ENCODE measurements around the gene SNAP47.

SNAP47 gene

DNA sequence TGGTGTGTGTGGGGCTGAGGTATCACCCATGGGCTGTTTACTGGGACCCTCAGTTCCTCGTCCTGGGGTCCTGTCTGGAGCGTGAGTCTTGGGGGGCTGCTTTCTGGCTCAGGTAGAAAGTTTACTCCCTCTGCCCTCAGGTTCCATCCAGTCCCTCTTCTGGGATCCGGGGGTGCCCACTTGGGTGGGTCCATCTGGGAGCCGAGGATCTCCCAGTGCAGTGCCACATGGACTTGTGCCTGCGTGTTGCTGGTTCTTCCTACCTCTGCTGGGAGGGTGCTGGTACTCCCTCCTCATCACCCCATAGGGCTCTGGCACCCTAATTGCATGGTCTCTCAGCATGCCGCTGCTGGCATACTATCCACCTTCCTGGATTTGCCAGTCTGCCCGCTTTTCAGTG, 14.0 kb downstream of the SNAP47 start:
- H3K4me3 ChIP-seq = no peak overlapping the region
- no peak overlapping the region for H3K27ac ChIP-seq
- peak overlapping the region in 1 of 11 experiments; percentile 12; a peak in 1 of 22 replicates for H3K4me2 ChIP-seq
- H3K9me3 ChIP-seq (replicated peaks in 1 of 11) = no peaks in the 10 kb centered on the region
- H4K20me1 ChIP-seq = peaks cover 52 to 99% (median 90%) of the 10 kb centered on the region in 11 experiments; a peak in 21 of 22 replicates
- no peak for TF ChIP-seq Cebpa-rat (IDR thresholded peaks at IDR 0.05)
- H3K27me3 ChIP-seq = no peaks in the 10 kb centered on the region
- peak overlapping the region in 3 of 11 experiments; percentile 4 to 23 (median 18); a peak in 1 of 22 replicates for H3K9ac ChIP-seq
- peaks cover 47 to 75% (median 61%) of the 10 kb centered on the region in 11 experiments for H3K36me3 ChIP-seq
- peaks cover 25 to 45% (median 31%) of the 10 kb centered on the region in 10 experiments for H3K4me1 ChIP-seq

DNA sequence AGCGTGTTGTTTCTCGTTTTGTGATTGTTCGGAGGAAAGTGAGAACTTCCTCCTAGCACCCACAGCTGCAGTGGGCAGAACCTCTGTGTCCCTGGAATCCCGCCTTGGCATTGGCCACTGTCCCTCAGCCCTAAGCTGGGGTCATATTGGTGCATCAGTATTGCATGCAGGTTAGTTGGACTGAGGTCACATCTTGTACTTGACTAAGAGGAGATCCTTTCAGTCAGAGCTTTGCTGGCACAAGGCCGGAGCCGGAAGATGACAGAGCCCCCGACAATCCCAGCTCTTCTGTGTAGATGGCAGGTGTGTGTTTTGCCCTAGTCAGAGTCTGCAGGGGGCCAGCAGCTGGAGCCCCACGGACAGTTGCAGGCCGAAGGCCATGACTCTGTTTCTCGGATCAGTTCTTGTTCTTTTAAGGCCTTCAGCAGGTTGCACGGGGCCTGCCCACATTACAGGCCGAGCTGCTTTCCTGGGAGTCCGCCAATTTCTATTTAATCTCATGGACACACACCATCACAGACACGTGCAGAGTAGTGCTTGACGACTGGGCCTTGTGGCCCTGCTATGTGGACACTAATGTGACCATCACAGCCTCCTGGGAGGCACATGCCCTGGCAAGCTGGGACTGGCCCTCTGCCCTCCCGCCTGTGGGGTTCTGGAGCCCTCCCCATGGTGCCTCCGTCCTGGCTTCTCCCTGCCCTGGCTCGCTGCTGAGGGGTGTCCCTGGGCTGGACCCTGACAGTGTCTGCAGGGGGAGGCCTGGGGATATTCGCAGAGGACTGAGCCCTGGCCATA, 14.9 kb downstream of the SNAP47 start:
- Histone ChIP-seq H3K4me2 (no peak overlapping the region), H3K9me3 (replicated peaks in 1 of 11) (no peaks in the 10 kb centered on the region), H3K4me1 (peaks cover 16 to 39% (median 24%) of the 10 kb centered on the region in 10 experiments), H3K9ac (no peak overlapping the region), H3K27ac (no peak overlapping the region), H3K27me3 (no peaks in the 10 kb centered on the region), H4K20me1 (peaks cover 46 to 99% (median 88%) of the 10 kb centered on the region in 11 experiments; a peak in 21 of 22 replicates), H3K36me3 (peaks cover 49 to 84% (median 67%) of the 10 kb centered on the region in 11 experiments), H3K4me3 (no peak overlapping the region)
- TF ChIP-seq Cebpa-rat (IDR thresholded peaks at IDR 0.05) = no peak

DNA sequence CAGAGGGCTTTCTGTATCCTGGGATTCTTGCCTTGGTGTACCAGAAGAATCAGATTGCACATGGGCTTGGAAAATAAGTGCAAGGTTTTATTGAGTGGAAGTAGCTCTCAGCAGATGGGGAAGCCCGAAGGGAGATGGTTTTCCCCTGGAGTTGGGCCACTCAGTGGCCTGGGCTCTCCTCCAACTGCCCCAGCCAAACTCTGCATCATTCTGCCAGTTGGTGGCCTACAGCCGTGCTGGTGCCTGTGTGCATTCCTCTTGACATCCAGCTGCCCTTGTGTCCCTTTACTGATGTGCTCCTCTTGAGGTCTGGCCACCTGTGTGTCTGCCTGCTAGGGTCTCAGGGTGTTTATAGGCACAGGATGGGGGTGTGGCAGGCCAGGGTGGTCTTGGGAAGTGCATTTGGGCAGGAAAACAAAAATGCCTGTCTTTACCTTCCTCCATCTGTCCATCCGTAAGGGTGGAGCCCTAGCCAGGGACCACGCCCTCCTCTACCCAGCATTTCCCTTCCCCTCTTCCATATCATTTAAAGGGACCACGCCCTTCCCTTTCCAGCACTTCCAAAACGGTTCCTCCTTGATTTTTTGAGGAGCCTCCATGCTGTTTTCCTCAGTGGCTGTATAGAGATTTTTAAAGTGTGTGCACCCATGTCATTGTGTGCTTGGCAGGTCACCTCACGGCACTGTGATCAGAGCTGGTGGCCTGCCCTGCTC, 18.9 kb downstream of the SNAP47 start:
- H3K4me2 ChIP-seq = peak overlapping the region in 2 of 11 experiments; percentile 29 to 37; a peak in 3 of 22 replicates
- no peak overlapping the region for H3K27ac ChIP-seq
- peaks cover 69 to 96% (median 79%) of the 10 kb centered on the region in 11 experiments for H3K36me3 ChIP-seq

DNA sequence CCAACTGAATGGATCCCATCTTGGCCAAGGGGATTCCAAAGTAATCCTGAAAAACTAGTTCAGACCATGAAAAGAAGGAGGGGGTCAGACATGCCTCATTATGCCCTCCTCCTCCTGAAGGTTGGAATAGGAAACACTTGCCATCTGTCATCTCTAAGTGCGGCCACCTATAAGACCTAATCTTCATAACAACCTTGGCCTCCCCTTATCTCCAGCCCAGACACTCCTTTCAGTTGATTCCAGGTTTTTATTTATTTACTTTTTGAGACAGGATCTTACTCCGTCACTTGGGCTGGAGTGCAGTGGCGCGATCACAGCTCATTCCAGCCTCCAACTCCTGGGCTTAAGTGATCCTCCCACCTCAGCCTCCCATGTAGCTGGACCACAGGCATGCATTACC, 19.7 kb downstream of the SNAP47 start:
- Histone ChIP-seq H4K20me1 (peaks cover 14 to 99% (median 83%) of the 10 kb centered on the region in 11 experiments; a peak in 20 of 22 replicates), H3K27ac (no peak overlapping the region), H3K4me1 (peaks cover 0 to 12% (median 3%) of the 10 kb centered on the region in 10 experiments; a peak in 9 of 20 replicates), H3K27me3 (no peaks in the 10 kb centered on the region), H3K4me2 (no peak overlapping the region), H3K9ac (no peak overlapping the region), H3K9me3 (replicated peaks in 1 of 11) (no peaks in the 10 kb centered on the region), H3K4me3 (no peak overlapping the region), H3K36me3 (peaks cover 70 to 97% (median 80%) of the 10 kb centered on the region in 11 experiments)
- no peak for TF ChIP-seq Cebpa-rat (IDR thresholded peaks at IDR 0.05)

More for the DNA sequence above, 18.9 kb downstream of the SNAP47 start:
- Histone ChIP-seq H3K4me1 (peaks cover 0 to 16% (median 3%) of the 10 kb centered on the region in 10 experiments; a peak in 9 of 20 replicates), H4K20me1 (peaks cover 18 to 99% (median 83%) of the 10 kb centered on the region in 11 experiments; a peak in 20 of 22 replicates), H3K4me3 (no peak overlapping the region), H3K9me3 (replicated peaks in 1 of 11) (no peaks in the 10 kb centered on the region), H3K27me3 (no peaks in the 10 kb centered on the region), H3K9ac (no peak overlapping the region)
- TF ChIP-seq Cebpa-rat (IDR thresholded peaks at IDR 0.05) = no peak

DNA sequence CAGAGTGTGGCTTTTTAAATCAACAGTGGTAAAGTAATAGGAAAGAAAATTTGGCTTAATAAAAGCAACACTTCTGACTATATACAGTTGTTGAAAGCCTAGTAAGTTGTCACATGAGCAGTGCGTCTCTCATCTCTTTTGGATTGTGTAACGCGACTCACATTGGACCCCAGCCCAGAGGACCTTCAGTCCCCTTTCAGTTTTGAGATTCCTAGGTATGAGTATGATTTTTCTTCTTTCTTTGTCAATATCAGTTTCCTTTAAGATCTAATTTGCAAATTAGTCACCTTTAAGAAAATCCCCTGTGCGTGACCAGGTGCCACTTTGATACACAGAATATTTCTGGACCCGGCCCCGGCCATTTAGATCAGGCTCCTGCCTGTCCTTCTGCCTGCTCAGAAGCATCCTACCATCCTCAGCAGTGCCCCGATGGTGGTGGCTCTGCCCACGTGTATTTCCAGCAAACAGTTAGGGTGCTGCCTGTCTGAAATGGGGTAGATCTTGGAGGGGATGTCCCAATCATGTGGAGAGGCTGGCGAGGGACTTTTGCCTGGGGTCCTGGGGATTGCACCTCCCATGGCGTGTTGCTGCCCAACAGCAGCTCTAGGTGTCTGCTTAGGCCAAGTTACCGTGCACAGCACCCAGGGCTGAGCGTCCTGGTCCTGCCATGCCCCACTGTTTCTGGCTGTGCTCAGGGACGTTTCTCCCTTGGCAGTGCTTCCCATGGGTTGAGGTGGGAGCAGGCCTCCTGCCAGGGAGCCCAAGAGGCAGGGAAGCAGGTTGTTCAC, 21.1 kb downstream of the SNAP47 start:
- Histone ChIP-seq H3K9me3 (replicated peaks in 1 of 11) (no peaks in the 10 kb centered on the region), H3K4me3 (no peak overlapping the region), H3K27me3 (no peaks in the 10 kb centered on the region), H3K4me1 (peaks cover under 1 to 13% (median 4%) of the 10 kb centered on the region in 10 experiments; a peak in 15 of 20 replicates), H3K27ac (no peak overlapping the region), H3K36me3 (peaks cover 66 to 97% (median 79%) of the 10 kb centered on the region in 11 experiments), H4K20me1 (peaks cover 16 to 99% (median 83%) of the 10 kb centered on the region in 11 experiments; a peak in 20 of 22 replicates), H3K4me2 (no peak overlapping the region), H3K9ac (no peak overlapping the region)
- TF ChIP-seq Cebpa-rat (IDR thresholded peaks at IDR 0.05) = no peak

DNA sequence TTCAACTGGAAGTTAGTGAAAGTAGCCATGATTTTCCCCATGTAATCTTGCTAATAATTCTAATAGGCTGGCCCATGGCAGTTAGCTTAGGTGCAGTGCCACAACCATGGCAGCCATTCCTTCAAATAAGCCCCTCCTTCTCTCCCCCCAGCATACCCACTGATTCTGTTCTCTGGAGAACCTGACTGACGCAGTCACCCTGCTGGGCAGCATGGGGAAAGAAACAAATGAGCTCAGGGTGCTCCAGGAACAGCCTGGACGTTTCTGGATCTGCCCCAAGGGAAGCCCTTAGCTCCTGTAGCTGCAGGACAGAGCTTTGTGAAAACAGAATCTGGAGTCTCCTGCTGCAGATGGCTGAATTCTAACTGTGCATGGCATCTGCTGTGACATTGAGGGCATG, 22.5 kb downstream of the SNAP47 start:
- peaks cover 71 to 94% (median 83%) of the 10 kb centered on the region in 11 experiments for H3K36me3 ChIP-seq
- H3K27ac ChIP-seq = no peak overlapping the region
- no peak overlapping the region for H3K4me2 ChIP-seq
- no peak overlapping the region for H3K9ac ChIP-seq
- H3K27me3 ChIP-seq = no peaks in the 10 kb centered on the region
- TF ChIP-seq Cebpa-rat (IDR thresholded peaks at IDR 0.05) = 0 out of 22 replicates have a peak, but pooled peaks of 1 of the 11 experiments have one; percentile 9
- no peak overlapping the region for H3K4me3 ChIP-seq
- peaks cover 29 to 100% (median 92%) of the 10 kb centered on the region in 11 experiments; a peak in 20 of 22 replicates for H4K20me1 ChIP-seq
- no peaks in the 10 kb centered on the region for H3K9me3 ChIP-seq (replicated peaks in 1 of 11)
- peaks cover 15 to 27% (median 17%) of the 10 kb centered on the region in 10 experiments for H3K4me1 ChIP-seq

DNA sequence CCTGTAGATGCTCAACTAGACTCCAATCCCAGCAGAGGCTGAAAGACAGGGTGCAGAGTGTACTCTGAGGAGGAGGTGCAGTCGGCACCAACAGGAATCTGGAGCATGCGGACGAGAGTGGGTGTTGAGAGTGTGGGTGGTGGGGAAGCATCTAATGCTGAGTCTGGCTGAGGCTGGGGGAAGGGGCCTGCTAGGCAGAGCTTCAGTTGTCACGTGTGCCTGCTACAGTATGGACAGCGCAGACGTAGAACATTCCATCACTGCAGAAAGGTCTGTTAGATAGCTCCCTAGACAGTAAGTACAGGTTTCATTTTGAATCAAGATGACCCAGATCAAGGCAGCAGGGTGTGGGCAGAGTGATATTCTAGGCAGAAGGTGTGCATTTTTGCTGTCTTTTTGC, 23.1 kb downstream of the SNAP47 start:
- no peak overlapping the region for H3K27ac ChIP-seq
- H3K4me3 ChIP-seq = no peak overlapping the region
- H3K4me1 ChIP-seq = peaks cover 21 to 31% (median 23%) of the 10 kb centered on the region in 10 experiments
- no peak overlapping the region for H3K4me2 ChIP-seq
- TF ChIP-seq Cebpa-rat (IDR thresholded peaks at IDR 0.05) = no peak
- H3K27me3 ChIP-seq = no peaks in the 10 kb centered on the region
- H3K9ac ChIP-seq = no peak overlapping the region
- H3K9me3 ChIP-seq (replicated peaks in 1 of 11) = no peaks in the 10 kb centered on the region
- peaks cover 35 to 100% (median 92%) of the 10 kb centered on the region in 11 experiments; a peak in 21 of 22 replicates for H4K20me1 ChIP-seq
- peaks cover 68 to 90% (median 80%) of the 10 kb centered on the region in 11 experiments for H3K36me3 ChIP-seq
